22Rv1 (cell line): Measurements from ENCODE around the gene PAMR1.

Source experiments
- H3K27ac ChIP-seq: fragments of 450-650 bp; 2 replicates; pipeline ENCODE4 v1.5.1; 2017
- ZFX ChIP-seq: fragments of 450-650 bp; IDR thresholded peaks from 2 replicates; pipeline ENCODE4 v1.6.1; 2017; ENCODE audit warnings: antibody characterized with exemption, borderline replicate concordance
- TF ChIP-seq, protein P1 (sequence below): fragments of 450-650 bp; IDR thresholded peaks from 2 replicates; pipeline ENCODE4 v1.5.1; 2017; ENCODE audit warnings: mild to moderate bottlenecking

PAMR1 gene

GRCh38 chr11:35474688-35475087 lies 50.7 kb downstream of the PAMR1 start:
- H3K27ac ChIP-seq, result no peak overlapping the region
- TF ChIP-seq, protein P1, sequence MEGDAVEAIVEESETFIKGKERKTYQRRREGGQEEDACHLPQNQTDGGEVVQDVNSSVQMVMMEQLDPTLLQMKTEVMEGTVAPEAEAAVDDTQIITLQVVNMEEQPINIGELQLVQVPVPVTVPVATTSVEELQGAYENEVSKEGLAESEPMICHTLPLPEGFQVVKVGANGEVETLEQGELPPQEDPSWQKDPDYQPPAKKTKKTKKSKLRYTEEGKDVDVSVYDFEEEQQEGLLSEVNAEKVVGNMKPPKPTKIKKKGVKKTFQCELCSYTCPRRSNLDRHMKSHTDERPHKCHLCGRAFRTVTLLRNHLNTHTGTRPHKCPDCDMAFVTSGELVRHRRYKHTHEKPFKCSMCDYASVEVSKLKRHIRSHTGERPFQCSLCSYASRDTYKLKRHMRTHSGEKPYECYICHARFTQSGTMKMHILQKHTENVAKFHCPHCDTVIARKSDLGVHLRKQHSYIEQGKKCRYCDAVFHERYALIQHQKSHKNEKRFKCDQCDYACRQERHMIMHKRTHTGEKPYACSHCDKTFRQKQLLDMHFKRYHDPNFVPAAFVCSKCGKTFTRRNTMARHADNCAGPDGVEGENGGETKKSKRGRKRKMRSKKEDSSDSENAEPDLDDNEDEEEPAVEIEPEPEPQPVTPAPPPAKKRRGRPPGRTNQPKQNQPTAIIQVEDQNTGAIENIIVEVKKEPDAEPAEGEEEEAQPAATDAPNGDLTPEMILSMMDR, result no peak
- no peak for TF ChIP-seq ZFX

GRCh38 chr11:35473795-35474374 lies 51.5 kb downstream of the PAMR1 start:
- TF ChIP-seq, protein P1, result no peak
- TF ChIP-seq ZFX, result no peak

DNA sequence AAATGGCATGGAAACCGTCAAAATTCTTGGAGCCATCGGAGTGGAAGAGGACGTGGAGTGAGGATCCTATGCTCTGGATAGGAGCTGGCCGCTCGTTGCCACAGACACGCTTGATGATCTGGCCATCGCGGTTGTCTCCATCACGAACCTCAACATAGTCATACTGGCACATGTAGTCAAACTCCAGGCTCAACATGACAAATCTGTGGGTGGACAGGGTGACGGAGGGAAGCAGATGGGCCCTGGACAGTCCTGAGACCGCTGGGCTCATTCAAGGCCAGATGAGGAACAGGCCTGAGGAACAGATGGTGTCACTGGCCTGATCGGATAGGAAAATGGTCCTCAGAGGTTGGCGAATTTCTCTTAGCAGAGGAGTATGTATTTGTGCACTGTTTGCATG lies 54.8 kb downstream of the PAMR1 start:
- no peak overlapping the region for H3K27ac ChIP-seq

More at GRCh38 chr11:35473795-35474374, 51.5 kb downstream of the PAMR1 start:
- no peak overlapping the region for H3K27ac ChIP-seq

DNA sequence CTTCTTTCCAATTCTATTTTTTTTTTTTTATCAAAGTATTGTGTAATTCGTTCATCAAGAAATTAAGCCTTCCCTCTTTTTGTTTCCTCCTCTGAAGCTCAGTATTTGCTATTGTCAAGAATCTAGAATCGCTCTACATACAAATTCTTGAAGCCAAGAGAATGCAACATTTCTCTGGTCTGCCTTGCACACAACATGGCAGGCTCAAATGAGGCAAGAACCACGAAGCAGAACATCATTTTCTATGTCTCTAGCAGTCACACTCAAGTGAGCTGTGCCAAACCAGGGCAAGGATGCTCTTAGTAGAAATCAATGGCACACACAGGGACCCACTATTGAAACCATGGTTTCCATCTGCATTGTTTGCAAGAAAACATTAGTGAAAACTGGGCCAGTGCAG lies 59.4 kb downstream of the PAMR1 start:
- TF ChIP-seq, protein P1, result no peak
- no peak for TF ChIP-seq ZFX
- H3K27ac ChIP-seq, result no peak overlapping the region

More for the DNA sequence above, 54.8 kb downstream of the PAMR1 start:
- TF ChIP-seq, protein P1, result no peak
- TF ChIP-seq ZFX, result no peak

DNA sequence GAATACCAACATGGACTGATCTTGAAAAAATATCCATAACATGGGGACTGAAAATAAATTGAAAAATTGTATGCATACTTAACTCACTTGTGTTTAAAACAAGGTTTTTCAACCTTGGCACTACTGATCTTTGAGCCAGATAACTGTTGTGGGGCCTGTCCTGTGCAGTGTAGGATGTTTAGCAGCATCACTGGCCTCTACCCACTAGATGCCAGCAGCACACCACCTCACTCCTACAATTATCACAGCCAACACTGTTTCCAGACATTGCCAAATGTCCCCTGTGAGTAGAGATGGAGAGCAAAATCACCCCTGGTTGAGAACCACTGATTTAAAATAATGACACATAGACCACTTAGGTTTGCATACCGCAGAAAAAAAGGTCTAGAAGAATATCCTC lies 61.1 kb downstream of the PAMR1 start:
- TF ChIP-seq, protein P1, result no peak
- no peak for TF ChIP-seq ZFX
- H3K27ac ChIP-seq, result no peak overlapping the region

DNA sequence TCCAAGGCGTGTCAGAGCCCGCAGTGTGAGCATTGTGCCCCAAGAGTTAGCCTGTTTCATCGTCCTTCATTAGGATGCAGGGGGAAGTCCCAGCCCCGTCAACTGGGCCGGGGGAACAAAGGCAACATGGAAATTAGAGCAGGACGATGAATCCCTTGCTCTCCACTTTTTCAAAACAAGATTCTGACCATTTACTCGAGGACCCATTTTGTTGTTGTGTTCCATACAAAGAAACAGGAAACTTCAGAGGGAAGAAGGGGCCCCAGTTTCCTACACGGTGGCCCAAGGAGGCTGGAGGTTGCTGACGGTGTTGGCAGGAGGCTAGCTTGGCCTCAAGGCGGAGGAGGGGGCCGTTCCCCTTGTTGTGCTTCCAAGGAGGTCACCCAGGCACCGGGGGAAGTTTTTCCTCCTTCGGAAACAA lies 62.1 kb downstream of the PAMR1 start:
- no peak overlapping the region for H3K27ac ChIP-seq
- TF ChIP-seq ZFX, result no peak
- TF ChIP-seq, protein P1, result no peak

DNA sequence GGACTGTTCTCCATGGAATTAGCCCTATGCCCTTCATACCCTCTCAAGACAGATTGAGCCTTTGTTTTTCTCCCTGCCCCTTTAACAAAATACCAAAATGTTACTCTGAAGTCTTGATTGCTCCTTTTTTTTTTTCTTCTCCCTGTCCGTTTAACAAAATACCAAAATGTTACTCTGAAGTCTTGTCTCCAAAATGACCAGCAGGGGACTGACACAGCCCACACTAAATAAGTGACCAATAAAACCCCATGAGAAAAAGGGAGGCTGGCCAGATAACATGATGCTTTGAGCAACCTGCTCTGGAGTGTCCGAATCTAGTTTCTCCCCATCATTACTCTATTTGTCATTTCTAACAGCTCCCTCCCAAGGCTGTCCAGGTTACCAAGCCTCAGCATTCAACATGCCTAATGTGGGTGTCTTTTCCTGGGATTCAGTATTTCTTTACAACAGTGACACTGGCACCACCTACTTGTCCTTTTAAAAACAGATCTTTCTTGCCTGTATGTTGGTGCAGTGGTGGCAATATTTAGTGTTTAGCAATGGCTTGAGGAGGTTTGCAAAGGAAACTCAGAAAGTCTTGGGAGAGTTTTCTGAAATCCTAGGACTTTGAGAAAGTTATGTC lies 63.4 kb downstream of the PAMR1 start:
- no peak for TF ChIP-seq ZFX
- TF ChIP-seq, protein P1, result no peak
- no peak overlapping the region for H3K27ac ChIP-seq
